Activated CD4-positive, alpha-beta T cell treated with anti-CD3 and anti-CD28 coated beads, Interleukin-2, amount 50 U/mL, for 4 hours (primary cell): ENCODE results near the gene MDFI.

ENCODE experiments used
- DNase-seq, 2 experiments: peaks; one replicate each; pipeline ENCODE4 v3.0.0-alpha.2; 2020

The MDFI gene, protein sequence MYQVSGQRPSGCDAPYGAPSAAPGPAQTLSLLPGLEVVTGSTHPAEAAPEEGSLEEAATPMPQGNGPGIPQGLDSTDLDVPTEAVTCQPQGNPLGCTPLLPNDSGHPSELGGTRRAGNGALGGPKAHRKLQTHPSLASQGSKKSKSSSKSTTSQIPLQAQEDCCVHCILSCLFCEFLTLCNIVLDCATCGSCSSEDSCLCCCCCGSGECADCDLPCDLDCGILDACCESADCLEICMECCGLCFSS

GRCh38 chr6:41638002-41638934 is at the start of gene MDFI:
Gene MDFI, plus strand, starts transcription at chr6:41638468. Its CDS starts 282 bp downstream, at chr6:41638750.
- DNase-seq: no peak

DNA sequence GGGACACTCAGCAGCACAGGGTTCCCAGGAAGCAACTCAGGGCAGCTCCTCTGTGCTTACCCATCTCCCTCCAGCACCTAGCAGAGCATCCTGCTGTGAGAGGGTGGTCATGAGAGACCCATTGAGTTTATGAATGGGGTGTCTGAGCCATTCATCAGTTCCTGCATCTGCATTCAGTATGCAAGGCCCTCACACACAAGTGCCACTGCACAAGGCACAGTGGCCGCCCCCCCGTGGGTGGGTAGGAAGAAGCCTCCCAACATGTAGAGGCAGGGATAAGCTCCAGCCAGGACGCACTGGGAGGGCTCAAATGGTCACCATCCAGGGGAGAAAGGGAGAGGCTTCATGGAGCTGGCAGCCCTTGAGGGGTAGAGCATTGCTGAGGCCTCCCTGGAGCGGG is 49.0 kb upstream of the MDFI start:
- DNase-seq: no peak

DNA sequence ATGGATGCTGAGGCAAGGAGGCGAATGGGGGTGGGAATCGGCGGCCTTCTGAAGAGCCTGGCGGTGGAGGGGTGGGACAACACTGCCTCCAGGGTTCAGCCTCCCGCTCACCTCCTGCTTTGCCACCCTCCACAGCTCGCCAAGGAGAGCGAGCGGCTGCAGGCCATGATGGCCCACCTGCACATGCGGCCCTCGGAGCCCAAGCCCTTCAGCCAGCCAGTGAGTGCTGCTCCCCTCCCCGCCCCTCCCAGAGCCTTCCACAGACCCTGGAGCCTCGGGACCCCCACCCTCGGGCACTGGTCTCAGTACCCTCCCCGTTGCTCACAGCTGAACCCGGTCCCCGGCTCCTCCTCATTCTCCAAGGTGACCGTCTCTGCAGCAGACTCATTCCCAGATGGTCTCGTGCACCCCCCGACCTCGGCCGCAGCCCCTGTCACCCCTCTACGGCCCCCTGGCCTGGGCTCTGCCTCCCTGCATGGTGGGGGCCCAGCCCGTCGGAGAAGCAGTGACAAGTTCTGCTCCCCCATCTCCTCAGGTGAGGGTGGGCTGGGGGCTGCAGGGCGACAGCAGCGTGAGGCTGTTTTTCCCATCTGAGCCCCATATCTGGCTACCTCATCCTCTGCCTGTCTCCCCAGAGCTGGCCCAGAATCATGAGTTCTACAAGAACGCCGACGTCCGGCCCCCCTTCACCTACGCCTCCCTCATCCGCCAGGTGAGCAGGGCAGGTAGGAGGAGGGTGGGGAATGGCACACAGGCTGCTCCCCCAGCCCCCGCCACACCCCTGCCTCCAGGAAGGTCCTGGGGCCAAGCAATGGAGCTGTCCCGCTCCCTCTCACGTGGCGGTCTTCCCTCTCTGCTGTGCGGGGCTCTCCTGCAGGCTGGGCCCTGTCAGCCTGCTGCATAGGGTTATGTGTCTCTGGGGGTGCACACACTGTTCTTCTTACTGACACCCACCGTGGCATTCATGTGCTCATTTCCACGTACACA is 48.3 kb upstream of the MDFI start:
- DNase-seq: no peak

DNA sequence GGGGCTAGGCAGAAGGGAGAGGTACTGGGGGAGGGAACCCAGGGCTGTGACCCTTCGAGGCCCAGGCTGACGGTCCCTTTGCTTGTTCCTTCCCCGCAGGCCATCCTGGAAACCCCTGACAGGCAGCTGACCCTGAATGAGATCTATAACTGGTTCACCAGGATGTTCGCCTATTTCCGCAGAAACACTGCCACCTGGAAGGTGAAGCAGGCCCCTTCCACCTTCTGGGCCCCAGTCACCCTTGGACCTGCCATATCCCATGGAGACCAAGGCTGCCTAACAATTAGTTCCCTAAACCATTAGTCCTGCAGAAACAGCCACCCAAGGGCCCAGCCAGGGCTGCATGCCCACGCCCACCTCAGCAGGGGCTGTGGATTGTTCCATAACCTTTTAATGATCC is 47.1 kb upstream of the MDFI start:
- DNase-seq: no peak

DNA sequence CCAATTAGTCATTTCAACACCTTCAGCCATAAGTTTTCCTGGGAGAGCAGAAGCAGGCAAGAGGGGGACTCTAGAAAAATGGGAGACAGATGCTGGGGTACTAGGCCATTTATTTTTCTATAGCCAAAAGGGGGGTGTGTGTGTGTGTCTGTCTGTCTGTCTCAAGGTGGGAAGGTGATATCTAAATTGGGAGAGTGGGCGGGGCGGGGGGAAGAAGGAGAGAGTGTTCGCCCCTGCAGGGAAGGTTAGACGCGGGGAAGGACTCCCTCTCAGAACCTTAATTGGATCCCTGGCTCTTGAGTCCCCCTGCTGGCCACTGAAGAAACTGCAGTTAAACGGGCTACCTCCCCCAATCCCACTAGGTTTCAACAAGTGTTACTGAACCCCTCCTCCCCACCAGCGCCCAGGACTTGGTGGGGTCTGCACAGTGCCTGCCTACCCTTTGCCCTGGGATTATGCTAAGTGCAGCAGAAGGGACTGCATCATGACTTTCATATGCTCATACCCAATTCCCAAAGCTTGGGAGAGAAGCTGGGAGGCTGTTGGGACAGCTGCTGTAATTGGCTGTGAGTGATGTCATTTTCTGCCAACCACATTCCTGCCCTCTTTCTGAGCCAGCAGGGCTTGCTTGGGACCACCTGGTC is 46.3 kb upstream of the MDFI start:
- peak; percentile 73 to 80 for DNase-seq

DNA sequence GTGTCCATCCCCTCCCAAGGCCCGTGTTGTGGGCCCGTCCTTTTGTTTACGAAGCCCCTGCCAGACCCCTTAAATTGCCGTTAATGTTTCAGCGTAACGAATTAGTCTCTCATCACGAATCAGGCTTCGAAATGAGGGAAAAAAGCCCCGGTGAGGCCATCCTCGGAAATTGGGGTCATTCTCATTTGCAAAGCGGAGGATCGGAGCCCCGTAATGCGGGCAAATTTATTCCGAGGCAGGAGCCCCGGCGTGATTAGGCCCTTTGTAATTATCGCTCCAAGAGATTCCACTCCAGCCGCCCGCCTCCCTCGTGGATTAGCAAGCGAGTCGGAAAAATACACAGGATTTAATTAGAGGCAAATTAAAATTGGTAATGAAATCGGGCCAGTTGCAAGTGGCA is 44.9 kb upstream of the MDFI start:
- no peak for DNase-seq

GRCh38 chr6:41593839-41594238 is 44.4 kb upstream of the MDFI start:
- DNase-seq: no peak

DNA sequence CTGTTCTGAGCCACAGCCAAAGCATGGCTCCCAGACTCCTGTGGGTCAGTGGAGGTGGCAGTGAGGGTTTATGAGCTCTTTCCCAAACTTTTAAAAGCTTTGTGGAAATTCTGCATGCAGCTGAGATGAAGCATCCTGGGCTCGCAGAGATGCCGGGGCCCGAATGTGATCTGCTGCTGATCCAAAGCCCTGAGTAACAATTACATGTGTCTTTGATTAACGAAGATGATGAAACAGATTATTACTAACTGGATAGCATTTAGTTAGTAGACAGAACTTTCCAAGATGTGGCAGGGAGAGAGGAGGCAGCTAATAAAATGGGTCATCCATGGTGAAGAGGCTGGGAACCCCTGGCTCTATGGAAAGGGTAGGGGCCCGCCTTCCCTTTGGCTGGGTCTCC is 43.9 kb upstream of the MDFI start:
- DNase-seq: no peak

- DNase-seq: no peak
These were observed 43.5 kb upstream of the MDFI start for GRCh38 chr6:41594766-41595165.

DNA sequence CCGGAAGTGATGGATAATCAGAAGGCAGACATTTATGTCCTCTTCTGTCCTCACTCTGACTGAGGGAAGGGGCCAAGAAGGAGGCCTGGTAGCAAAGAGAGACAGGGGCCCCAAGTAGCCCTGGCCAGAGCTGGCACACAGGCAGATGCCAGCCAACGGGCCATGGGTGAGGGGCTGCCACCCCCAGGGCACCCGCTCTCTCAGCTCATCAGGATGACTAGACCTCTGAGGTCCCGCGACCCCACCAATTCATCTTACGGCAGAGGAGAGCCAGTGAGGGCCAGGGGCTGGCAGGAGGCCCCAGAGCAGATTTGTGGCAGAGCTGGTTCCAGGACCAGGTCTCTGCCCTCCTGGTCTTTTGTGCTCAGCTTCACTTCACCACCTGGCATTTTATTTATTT is 43.1 kb upstream of the MDFI start:
- DNase-seq: no peak

- DNase-seq: no peak
These were observed 42.1 kb upstream of the MDFI start for GRCh38 chr6:41596096-41596685.

GRCh38 chr6:41596807-41597206 is 41.5 kb upstream of the MDFI start:
- no peak for DNase-seq

GRCh38 chr6:41597246-41598000 is 40.8 kb upstream of the MDFI start:
- no peak for DNase-seq

DNA sequence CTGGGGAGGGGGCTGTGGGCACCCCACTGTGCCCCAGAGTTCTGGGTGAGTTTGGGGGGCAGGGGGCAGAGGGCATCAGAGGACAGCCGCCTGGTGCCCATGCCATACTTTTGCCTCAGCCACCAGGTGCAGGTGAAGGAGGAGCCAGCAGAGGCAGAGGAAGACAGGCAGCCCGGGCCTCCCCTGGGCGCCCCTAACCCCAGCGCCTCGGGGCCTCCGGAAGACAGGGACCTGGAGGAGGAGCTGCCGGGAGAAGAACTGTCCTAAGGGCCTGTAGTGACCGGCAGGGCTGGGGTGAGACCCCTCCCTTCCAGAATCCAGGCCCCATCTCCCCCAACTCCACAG is 39.6 kb upstream of the MDFI start:
- DNase-seq: no peak

- DNase-seq: no peak
These were observed 39.0 kb upstream of the MDFI start for GRCh38 chr6:41599015-41599851.

GRCh38 chr6:41599852-41600445 is 38.3 kb upstream of the MDFI start:
- DNase-seq: no peak

DNA sequence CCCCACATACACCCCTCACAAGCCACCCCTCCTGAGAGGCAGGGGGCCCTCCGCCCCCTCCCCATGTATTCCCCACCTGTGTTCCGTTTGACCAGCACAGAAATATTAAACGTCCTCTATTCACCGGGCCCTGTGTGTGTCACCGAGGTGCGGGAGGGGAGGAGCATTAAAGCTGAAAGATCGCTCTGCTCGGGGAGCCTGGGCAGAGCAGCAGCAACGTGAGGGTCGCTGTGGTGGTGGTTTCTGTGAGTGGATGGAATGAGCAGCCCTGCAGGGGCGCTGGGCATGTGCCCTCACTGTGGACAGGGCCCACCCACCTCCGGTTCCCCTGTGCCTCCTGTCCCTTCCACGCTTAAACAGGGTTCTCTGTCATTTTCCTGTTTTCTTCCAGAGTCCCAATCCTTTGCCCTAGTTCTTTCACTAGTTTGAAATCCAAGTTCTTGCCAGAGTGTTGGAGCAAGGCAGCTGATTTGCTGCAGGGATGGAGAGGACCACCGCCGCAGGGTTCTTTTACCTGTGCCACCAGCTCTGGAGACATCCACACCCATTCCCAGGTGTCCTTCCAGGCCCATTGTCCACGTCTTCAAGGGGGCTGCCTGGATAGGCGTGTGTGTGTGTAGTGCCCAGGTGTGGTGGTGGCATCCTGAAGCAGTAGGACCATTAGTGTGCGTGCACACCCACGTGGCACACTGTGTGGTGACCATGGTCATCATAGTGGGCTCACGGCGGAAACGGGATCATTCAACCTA is 37.6 kb upstream of the MDFI start:
- no peak for DNase-seq

- DNase-seq: no peak
These were observed 37.1 kb upstream of the MDFI start for GRCh38 chr6:41601248-41601549.

DNA sequence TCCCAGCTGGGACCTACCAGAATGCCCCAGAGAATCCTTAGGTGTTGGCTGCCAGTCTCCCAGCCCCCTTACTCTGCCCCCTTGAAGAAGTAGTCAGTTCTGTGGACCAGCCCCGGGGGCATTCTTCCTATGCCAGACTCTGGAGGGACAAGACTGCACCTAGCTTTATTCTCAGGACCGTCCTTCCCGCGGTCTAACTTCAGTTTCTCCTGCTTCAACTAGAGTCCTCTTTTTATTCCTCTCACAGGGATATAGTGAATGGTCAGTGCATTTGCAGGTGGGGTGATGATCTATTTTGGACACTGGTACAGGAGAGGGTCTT is 35.9 kb upstream of the MDFI start:
- DNase-seq: no peak
